ENCODE results near the gene MYOG. TPM values are rescaled to one million over a fixed set of nuclear protein-coding genes. Genes with fewer than 3 reads are reported as not detected.

The MYOG gene
- total and polyA plus RNA-seq, 11 donors: not detected

DNA sequence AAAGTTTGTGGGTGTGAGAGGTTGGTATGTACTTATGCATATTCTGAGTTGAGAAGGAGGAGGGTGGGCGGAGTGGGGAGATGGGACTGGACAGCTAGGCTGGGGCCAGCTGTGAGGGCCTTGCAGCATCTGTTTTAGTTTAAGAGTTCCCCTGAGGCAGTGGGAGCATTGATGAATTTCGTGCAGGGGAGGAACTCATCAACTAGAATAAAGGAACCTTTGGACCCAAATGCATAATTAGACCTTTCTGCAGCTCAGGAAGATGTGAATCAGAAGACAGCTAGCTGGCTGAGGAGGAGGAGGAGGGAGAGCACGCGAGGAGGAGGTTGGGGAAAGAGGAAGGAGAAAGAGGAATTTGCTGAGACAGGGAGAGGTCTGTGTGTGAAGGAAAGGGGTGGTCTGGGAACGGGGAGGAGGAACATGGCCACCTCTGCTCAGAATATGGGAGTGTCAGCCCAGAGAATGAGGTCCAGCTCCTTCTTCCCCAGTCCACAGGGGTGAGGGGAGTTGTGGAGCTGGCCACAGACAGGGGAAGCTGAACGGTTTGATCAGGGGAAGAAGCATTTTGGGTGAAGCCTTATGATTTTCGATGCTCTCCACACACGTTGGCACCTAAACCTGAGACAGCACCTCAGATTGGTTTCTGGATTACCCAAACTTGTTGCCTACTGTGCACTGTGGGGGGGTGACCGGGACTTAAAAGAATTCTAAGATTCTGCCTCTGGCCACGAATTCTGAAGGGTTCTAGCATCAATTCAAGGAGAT is 27.7 kb downstream of the MYOG start:
- Histone ChIP-seq H3K36me3 (peaks cover 0 to 18% (median 0%) of the 10 kb centered on the region in 9 donors), H3K9me3 (no peaks in the 10 kb centered on the region), H3K4me3 (no peak overlapping the region), H3K27ac (no peak overlapping the region), H3K4me1 (peaks cover 0 to 33% (median 9%) of the 10 kb centered on the region in 12 donors), H3K27me3 (no peaks in the 10 kb centered on the region)
- no peak for DNase-seq
- 62 to 68% (median 66%) methylated on average over 9 to 10 of the region's 10 CpGs for WGBS, 4 donors
- TF ChIP-seq, protein P1, sequence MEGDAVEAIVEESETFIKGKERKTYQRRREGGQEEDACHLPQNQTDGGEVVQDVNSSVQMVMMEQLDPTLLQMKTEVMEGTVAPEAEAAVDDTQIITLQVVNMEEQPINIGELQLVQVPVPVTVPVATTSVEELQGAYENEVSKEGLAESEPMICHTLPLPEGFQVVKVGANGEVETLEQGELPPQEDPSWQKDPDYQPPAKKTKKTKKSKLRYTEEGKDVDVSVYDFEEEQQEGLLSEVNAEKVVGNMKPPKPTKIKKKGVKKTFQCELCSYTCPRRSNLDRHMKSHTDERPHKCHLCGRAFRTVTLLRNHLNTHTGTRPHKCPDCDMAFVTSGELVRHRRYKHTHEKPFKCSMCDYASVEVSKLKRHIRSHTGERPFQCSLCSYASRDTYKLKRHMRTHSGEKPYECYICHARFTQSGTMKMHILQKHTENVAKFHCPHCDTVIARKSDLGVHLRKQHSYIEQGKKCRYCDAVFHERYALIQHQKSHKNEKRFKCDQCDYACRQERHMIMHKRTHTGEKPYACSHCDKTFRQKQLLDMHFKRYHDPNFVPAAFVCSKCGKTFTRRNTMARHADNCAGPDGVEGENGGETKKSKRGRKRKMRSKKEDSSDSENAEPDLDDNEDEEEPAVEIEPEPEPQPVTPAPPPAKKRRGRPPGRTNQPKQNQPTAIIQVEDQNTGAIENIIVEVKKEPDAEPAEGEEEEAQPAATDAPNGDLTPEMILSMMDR (IDR thresholded peaks at IDR 0.05): no peak
- peak in 1 of 4 donors; percentile 33 for ATAC-seq
- intact Hi-C loops (cut with DNase I): no loop called here

DNA sequence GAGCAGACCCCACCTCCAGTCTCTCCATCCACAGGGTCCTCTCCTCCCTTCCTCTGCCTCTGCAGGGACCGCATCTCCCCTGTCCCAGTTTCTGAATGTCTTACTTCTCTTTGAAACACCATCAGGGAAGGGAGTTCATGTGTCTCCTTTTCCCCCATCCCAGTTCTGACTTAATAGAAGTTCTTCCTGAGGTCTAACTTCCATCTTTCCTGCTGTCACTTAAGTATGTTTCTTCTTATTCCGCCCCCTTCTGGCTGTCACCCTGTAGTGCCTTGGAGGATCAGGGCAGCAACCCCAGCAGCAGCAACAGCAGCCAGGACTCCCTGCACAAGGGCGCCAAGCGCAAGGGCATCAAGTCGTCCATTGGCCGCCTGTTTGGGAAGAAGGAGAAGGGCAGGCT is 29.3 kb downstream of the MYOG start:
- WGBS, 4 donors: 91 to 98% (median 95%) methylated on average over 6 of the region's 6 CpGs
- no peak overlapping the region for H3K4me3 ChIP-seq
- peak overlapping the region in 1 of 12 donors; percentile 19 for H3K27ac ChIP-seq
- TF ChIP-seq, protein P1 (IDR thresholded peaks at IDR 0.05): no peak
- no peak for TF ChIP-seq POLR2A (IDR thresholded peaks at IDR 0.05)
- no peak for DNase-seq
- peaks cover 0 to 33% (median 10%) of the 10 kb centered on the region in 12 donors for H3K4me1 ChIP-seq
- intact Hi-C loops (cut with DNase I): no loop called here
- H3K27me3 ChIP-seq: no peaks in the 10 kb centered on the region
- H3K9me3 ChIP-seq: no peaks in the 10 kb centered on the region
- peaks cover 0 to 17% (median 0%) of the 10 kb centered on the region in 9 donors for H3K36me3 ChIP-seq
- no peak for ATAC-seq

DNA sequence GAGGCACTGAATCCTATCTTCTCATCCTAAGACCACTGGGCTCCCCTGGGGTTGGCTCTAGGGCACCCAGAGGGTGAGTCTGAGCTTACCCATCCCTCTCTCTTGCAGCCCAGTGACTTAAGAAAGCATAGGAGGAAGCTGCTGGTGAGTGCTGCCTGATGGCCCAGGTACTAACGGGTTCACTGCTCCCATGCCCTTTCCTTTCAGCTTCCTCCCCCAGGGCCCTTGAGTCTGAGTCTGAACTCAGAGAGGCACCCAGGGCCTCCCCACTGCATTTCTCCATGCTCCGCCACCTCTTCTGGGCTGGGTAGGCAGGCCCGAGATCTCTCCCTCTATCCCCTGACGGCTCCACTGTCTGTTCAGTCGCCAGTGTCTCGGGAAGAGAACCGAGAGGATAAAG is 29.8 kb downstream of the MYOG start:
- ATAC-seq (no peak), DNase-seq (no peak)
- Histone ChIP-seq H3K36me3 (peaks cover 0 to 17% (median 0%) of the 10 kb centered on the region in 9 donors), H3K4me1 (peaks cover 0 to 33% (median 10%) of the 10 kb centered on the region in 12 donors), H3K9me3 (no peaks in the 10 kb centered on the region), H3K4me3 (no peak overlapping the region), H3K27me3 (no peaks in the 10 kb centered on the region), H3K27ac (no peak overlapping the region)
- intact Hi-C loops (cut with DNase I): no loop called here
- TF ChIP-seq, protein P1 (IDR thresholded peaks at IDR 0.05): no peak
- TF ChIP-seq POLR2A (IDR thresholded peaks at IDR 0.05): no peak
- WGBS, 4 donors: 86 to 94% (median 89%) methylated on average over 7 of the region's 7 CpGs

DNA sequence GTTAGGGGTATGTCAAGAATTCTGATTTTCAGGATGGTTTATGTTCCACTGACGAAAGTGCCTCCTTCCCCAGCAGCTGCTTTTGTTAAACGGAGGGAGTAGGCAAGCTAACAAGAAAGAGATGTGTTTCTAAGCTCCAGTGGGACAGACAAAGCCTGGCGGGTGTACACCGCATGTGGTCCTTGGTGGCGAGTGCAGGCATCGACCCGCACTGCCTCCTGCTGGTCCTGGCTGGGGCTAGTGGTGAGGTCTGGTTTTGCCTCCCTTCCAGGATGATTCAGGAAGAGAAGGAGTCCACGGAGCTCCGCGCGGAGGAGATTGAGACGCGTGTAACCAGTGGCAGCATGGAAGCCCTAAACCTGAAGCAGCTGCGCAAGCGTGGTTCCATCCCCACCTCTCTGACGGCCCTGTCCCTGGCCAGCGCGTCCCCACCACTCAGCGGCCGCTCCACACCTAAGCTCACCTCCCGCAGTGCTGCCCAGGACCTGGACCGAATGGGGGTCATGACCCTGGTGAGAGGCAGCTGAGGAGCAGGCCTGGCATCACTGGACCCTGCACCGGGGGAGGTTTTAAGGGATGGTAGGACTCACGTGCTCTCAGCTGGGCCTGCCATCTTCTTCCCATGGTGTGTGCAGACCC is 30.5 kb downstream of the MYOG start:
- ATAC-seq (no peak), DNase-seq (no peak)
- Histone ChIP-seq H3K27ac (no peak overlapping the region), H3K36me3 (peaks cover 0 to 15% (median 0%) of the 10 kb centered on the region in 9 donors), H3K4me1 (peaks cover 0 to 33% (median 10%) of the 10 kb centered on the region in 12 donors), H3K4me3 (no peak overlapping the region), H3K9me3 (no peaks in the 10 kb centered on the region), H3K27me3 (no peaks in the 10 kb centered on the region)
- TF ChIP-seq, protein P1 (IDR thresholded peaks at IDR 0.05): no peak
- WGBS, 4 donors: 91 to 94% (median 91%) methylated on average over 22 to 24 of the region's 24 CpGs
- intact Hi-C loops (cut with DNase I): no loop called here

Measured in heart left ventricle (tissue), 16 donors.